Measurements from ENCODE around the gene SLC35A4.

- TF ChIP-seq POLR2A (IDR thresholded peaks at IDR 0.05) = no peak
- TF ChIP-seq CTCF (IDR thresholded peaks at IDR 0.05) = no peak
Measured at GRCh38 chr5:140524003-140524402, 40.6 kb upstream of the SLC35A4 start.

Data from testis (tissue), 2 donors.